ENCODE measurements around the gene STAB2.

The STAB2 gene

DNA sequence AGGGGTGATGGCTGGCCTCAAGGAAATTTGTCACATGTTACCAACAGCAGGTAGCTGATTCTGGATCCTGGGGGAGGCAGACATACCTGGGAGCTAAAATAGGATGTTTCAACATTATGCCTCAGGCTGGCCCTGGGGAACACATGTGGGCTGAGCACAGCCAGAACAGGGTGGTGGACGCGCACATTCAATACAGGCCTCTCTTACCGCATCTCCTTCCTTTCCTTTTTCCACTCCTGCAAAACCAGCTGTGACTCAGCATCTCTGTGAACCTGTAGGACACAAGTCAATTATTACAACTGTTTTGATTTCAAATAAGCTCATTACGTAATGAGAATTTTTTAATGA, 193.0 kb downstream of the STAB2 start:
- H3K4me1 ChIP-seq = no peaks in the 10 kb centered on the region
- in situ Hi-C loops (cut with MboI; ENCODE audit: low sequenced_read_pairs) = no loop called here
- peaks cover 42% of the 10 kb centered on the region for H3K36me3 ChIP-seq (replicated peaks)

DNA sequence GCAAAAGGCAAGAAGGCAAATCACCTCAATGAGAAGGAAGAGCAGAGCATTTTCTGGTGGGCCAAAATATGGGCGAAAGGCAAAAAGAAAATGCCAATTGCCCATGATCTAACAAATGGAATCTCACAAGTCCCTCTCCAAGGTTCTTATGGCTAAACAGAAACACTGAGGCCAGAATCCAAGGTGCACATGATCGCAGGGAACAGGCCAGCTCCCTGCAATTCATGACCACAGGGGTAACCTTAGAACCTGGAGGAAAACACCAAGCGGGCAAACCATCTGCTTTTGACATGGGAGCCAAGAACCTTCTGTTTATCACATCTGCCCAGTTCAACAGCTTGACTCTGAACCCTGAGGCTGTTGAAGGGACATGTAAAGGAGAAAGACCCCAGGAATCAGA, 193.9 kb downstream of the STAB2 start:
- no peak for DNase-seq (ENCODE audit: low spot score in 2 of 2)
- Histone ChIP-seq H3K36me3 (replicated peaks) (peaks cover 45% of the 10 kb centered on the region), H3K27me3 (ENCODE audit: low read depth) (no peaks in the 10 kb centered on the region), H3K4me3 (no peak overlapping the region), H3K9me3 (no peaks in the 10 kb centered on the region), H3K4me1 (no peaks in the 10 kb centered on the region)
- in situ Hi-C loops (cut with MboI; ENCODE audit: low sequenced_read_pairs) = no loop called here

More for the DNA sequence above, 193.0 kb downstream of the STAB2 start:
- no peaks in the 10 kb centered on the region for H3K27me3 ChIP-seq (ENCODE audit: low read depth)
- DNase-seq (ENCODE audit: low spot score in 2 of 2) = no peak
- H3K4me3 ChIP-seq = no peak overlapping the region
- no peaks in the 10 kb centered on the region for H3K9me3 ChIP-seq

- no peaks in the 10 kb centered on the region for H3K27me3 ChIP-seq (ENCODE audit: low read depth)
- no peak for DNase-seq (ENCODE audit: low spot score in 2 of 2)
- H3K4me3 ChIP-seq = no peak overlapping the region
- peaks cover 38% of the 10 kb centered on the region for H3K36me3 ChIP-seq (replicated peaks)
- no peaks in the 10 kb centered on the region for H3K9me3 ChIP-seq
- H3K4me1 ChIP-seq = no peaks in the 10 kb centered on the region
- in situ Hi-C loops (cut with MboI; ENCODE audit: low sequenced_read_pairs) = no loop called here
Measured at GRCh38 chr12:103782399-103782798, 195.3 kb downstream of the STAB2 start.

- Histone ChIP-seq H3K9me3 (no peaks in the 10 kb centered on the region), H3K27me3 (ENCODE audit: low read depth) (no peaks in the 10 kb centered on the region), H3K4me1 (no peaks in the 10 kb centered on the region), H3K4me3 (no peak overlapping the region), H3K36me3 (replicated peaks) (peaks cover 33% of the 10 kb centered on the region)
- in situ Hi-C loops (cut with MboI; ENCODE audit: low sequenced_read_pairs) = no loop called here
- no peak for DNase-seq (ENCODE audit: low spot score in 2 of 2)
Measured at GRCh38 chr12:103783744-103784664, 196.9 kb downstream of the STAB2 start.

- no peak for DNase-seq (ENCODE audit: low spot score in 2 of 2)
Measured at GRCh38 chr12:103785243-103786031, 198.4 kb downstream of the STAB2 start.

DNA sequence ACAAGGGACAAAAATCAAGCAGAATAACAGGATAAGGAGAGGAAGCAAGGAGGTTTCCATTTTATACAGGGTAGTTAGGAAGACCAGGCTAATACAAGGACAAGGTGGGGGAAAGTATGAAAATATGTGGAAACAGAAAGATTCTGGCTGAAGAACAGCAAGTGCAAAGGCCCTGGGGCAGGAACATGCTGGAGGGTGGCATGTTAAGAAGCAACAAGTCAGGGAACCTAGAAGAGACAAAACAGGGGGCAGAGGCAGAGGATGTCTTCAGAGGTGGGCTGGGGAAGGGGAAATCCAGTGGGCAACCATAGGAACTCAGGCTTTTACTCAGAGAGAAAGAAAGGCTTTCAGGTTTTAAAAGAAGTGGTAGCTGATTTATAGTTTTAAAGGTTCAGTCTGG, 199.1 kb downstream of the STAB2 start:
- Histone ChIP-seq H3K4me1 (no peaks in the 10 kb centered on the region), H3K9me3 (no peaks in the 10 kb centered on the region), H3K4me3 (no peak overlapping the region), H3K27me3 (ENCODE audit: low read depth) (no peaks in the 10 kb centered on the region), H3K36me3 (replicated peaks) (peaks cover 23% of the 10 kb centered on the region)
- no peak for DNase-seq (ENCODE audit: low spot score in 2 of 2)
- in situ Hi-C loops (cut with MboI; ENCODE audit: low sequenced_read_pairs) = no loop called here

More at GRCh38 chr12:103785243-103786031, 198.4 kb downstream of the STAB2 start:
- H3K9me3 ChIP-seq = no peaks in the 10 kb centered on the region
- no peak overlapping the region for H3K4me3 ChIP-seq
- no peaks in the 10 kb centered on the region for H3K27me3 ChIP-seq (ENCODE audit: low read depth)
- in situ Hi-C loops (cut with MboI; ENCODE audit: low sequenced_read_pairs) = no loop called here
- peaks cover 25% of the 10 kb centered on the region for H3K36me3 ChIP-seq (replicated peaks)
- no peaks in the 10 kb centered on the region for H3K4me1 ChIP-seq

DNA sequence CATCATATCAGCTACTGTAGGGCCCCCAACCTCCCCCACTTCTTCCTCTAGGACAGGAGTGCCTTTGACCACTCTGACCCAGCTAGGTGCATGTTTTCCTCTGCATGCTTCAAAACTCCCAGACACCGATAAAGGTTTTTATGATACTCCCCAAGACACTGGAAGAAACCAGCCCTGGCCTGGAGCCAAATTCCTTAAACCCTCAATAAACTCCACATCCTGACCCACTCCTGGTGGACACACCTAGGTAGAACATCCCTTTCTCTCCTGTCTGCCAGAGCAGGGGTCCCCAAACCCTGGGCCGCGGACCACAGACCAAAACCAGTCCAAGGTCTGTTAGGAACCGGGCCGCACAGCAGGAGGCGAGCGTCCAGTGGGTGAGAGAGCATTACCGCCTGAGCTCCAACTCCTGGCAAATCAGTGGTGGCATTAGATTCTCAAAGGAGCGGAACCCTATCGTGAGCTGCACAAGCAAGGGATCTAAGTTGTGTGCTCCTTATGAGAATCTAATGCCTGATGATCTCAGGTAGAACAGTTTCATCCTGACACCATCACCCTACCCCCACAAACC, 204.4 kb downstream of the STAB2 start:
- Histone ChIP-seq H3K4me1 (no peaks in the 10 kb centered on the region), H3K9me3 (no peaks in the 10 kb centered on the region), H3K36me3 (replicated peaks) (peaks cover 17% of the 10 kb centered on the region), H3K4me3 (no peak overlapping the region), H3K27me3 (ENCODE audit: low read depth) (no peaks in the 10 kb centered on the region)
- DNase-seq (ENCODE audit: low spot score in 2 of 2) = no peak
- in situ Hi-C loops (cut with MboI; ENCODE audit: low sequenced_read_pairs) = no loop called here

GRCh38 chr12:103793046-103793445, 206.0 kb downstream of the STAB2 start:
- no peak overlapping the region for H3K4me3 ChIP-seq
- no peaks in the 10 kb centered on the region for H3K9me3 ChIP-seq
- H3K4me1 ChIP-seq = no peaks in the 10 kb centered on the region
- no peak for DNase-seq (ENCODE audit: low spot score in 2 of 2)
- in situ Hi-C loops (cut with MboI; ENCODE audit: low sequenced_read_pairs) = no loop called here
- H3K36me3 ChIP-seq (replicated peaks) = peaks cover 21% of the 10 kb centered on the region
- H3K27me3 ChIP-seq (ENCODE audit: low read depth) = no peaks in the 10 kb centered on the region

GRCh38 chr12:103793512-103794045, 206.5 kb downstream of the STAB2 start:
- H3K36me3 ChIP-seq (replicated peaks) = peaks cover 21% of the 10 kb centered on the region
- no peaks in the 10 kb centered on the region for H3K4me1 ChIP-seq
- H3K27me3 ChIP-seq (ENCODE audit: low read depth) = no peaks in the 10 kb centered on the region
- no peak for DNase-seq (ENCODE audit: low spot score in 2 of 2)
- H3K4me3 ChIP-seq = no peak overlapping the region
- no peaks in the 10 kb centered on the region for H3K9me3 ChIP-seq
- in situ Hi-C loops (cut with MboI; ENCODE audit: low sequenced_read_pairs) = no loop called here

DNA sequence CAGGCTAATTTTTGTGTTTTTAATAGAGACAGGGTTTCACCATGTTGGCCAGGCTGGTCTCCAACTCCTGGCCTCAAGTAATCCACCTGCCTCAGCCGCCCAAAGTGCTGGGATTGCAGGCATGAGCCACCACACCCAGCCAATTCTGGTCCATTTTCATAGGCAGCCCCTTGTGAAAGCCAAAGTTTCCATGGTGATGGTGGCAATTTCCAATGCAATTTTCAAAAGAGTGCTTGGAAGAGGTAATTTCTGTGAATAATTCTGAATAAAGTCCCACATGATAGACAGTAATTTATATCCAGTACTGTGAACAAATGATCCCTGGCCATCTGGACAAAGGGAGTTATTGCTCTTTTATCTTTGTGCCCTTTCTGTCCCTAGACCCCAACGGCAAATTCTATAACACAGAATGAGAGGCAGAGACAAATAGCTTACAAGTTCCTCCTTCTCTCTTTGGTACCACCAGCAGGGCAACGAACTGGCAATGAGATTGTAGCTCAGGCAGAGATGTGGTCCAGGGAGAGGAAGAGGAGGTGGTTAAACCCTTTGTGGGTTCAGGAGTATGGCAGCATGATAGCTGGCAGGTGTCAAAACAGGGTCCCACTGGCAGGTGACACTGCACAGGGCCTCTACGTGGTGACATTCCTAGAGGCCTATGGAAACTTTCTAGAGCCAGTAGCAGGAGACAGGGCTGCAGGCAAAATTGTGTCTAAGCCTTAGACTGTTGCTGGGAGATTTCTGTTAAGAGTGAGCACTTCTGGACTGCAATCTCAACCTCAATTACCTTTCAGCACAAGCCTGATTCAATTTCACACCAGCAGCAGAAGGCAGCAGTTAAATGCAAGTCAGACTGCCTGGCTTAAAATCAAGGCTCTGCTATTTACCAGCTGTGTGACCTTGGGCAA, 207.5 kb downstream of the STAB2 start:
- Histone ChIP-seq H3K36me3 (replicated peaks) (peaks cover 21% of the 10 kb centered on the region), H3K4me3 (no peak overlapping the region), H3K27me3 (ENCODE audit: low read depth) (no peaks in the 10 kb centered on the region), H3K4me1 (no peaks in the 10 kb centered on the region), H3K9me3 (no peaks in the 10 kb centered on the region)
- DNase-seq (ENCODE audit: low spot score in 2 of 2) = no peak
- in situ Hi-C loops (cut with MboI; ENCODE audit: low sequenced_read_pairs) = no loop called here

GRCh38 chr12:103798586-103798985, 211.5 kb downstream of the STAB2 start:
- Histone ChIP-seq H3K9me3 (no peaks in the 10 kb centered on the region), H3K4me3 (no peak overlapping the region), H3K4me1 (no peaks in the 10 kb centered on the region), H3K27me3 (ENCODE audit: low read depth) (no peaks in the 10 kb centered on the region), H3K36me3 (replicated peaks) (peaks cover 11% of the 10 kb centered on the region)
- no peak for DNase-seq (ENCODE audit: low spot score in 2 of 2)
- in situ Hi-C loops (cut with MboI; ENCODE audit: low sequenced_read_pairs) = no loop called here

- no peak for DNase-seq (ENCODE audit: low spot score in 2 of 2)
- H3K27me3 ChIP-seq (ENCODE audit: low read depth) = no peaks in the 10 kb centered on the region
- H3K4me3 ChIP-seq = no peak overlapping the region
- H3K36me3 ChIP-seq (replicated peaks) = peaks cover 11% of the 10 kb centered on the region
- in situ Hi-C loops (cut with MboI; ENCODE audit: low sequenced_read_pairs) = no loop called here
- no peaks in the 10 kb centered on the region; the same call in 1 of the 2 replicates for H3K4me1 ChIP-seq
- H3K9me3 ChIP-seq = no peaks in the 10 kb centered on the region
Measured at GRCh38 chr12:103799504-103799856, 212.4 kb downstream of the STAB2 start.
